Measurements from ENCODE around the gene GGCX. TPM values are rescaled to one million over a fixed set of nuclear protein-coding genes. Genes with fewer than 3 reads are reported as not detected.

The GGCX gene
- total RNA-seq, 1 donor from 2014 or later: 58.2 TPM

- Mint-ChIP-seq H3K27ac (ENCODE audit: unreplicated experiment) (no peak overlapping the region), H3K9me3 (ENCODE audit: unreplicated experiment) (no peaks in the 10 kb centered on the region), H3K4me3 (ENCODE audit: unreplicated experiment) (no peak overlapping the region), H3K27me3 (ENCODE audit: unreplicated experiment) (no peaks in the 10 kb centered on the region), H3K4me1 (ENCODE audit: unreplicated experiment) (peaks cover 27% of the 10 kb centered on the region), H3K36me3 (ENCODE audit: unreplicated experiment) (no peaks in the 10 kb centered on the region)
- DNase-seq (ENCODE audit: extremely low spot score, unreplicated experiment): no peak
- TF ChIP-seq CTCF (IDR thresholded peaks at IDR 0.05): no peak
These were observed 50.1 kb downstream of the GGCX start for GRCh38 chr2:85511008-85511811.

DNA sequence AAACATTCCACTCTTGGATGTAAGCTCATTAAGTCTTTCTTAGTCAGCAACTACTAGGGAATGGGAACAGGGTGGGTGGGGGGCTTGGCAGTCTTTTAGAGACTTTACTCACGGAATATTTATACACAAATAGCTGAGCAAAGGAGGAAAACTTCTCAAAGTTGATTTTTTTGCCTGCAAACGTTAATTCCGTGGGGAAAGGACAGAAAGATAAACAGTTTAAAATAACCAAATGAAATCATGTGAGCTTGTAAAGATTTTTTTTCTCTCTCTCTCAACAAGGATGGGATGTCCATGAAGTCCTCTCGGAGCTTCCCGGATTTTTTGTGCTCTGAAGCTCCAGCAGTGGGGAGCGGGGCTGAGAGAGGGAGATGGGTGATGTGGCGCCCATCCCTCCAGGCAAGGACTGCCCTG is 54.5 kb downstream of the GGCX start:
- Mint-ChIP-seq H3K4me1 (ENCODE audit: unreplicated experiment) (peaks cover 55% of the 10 kb centered on the region), H3K36me3 (ENCODE audit: unreplicated experiment) (no peaks in the 10 kb centered on the region), H3K27ac (ENCODE audit: unreplicated experiment) (peak overlapping the region; percentile 89), H3K9me3 (ENCODE audit: unreplicated experiment) (no peaks in the 10 kb centered on the region), H3K4me3 (ENCODE audit: unreplicated experiment) (peak overlapping the region; percentile 10), H3K27me3 (ENCODE audit: unreplicated experiment) (no peaks in the 10 kb centered on the region)
- no peak for DNase-seq (ENCODE audit: extremely low spot score, unreplicated experiment)
- TF ChIP-seq CTCF (IDR thresholded peaks at IDR 0.05): no peak

- H3K9me3 Mint-ChIP-seq (ENCODE audit: unreplicated experiment): no peaks in the 10 kb centered on the region
- TF ChIP-seq CTCF (IDR thresholded peaks at IDR 0.05): no peak
- H3K4me1 Mint-ChIP-seq (ENCODE audit: unreplicated experiment): peaks cover 44% of the 10 kb centered on the region
- H3K36me3 Mint-ChIP-seq (ENCODE audit: unreplicated experiment): no peaks in the 10 kb centered on the region
- DNase-seq (ENCODE audit: extremely low spot score, unreplicated experiment): no peak
- no peaks in the 10 kb centered on the region for H3K27me3 Mint-ChIP-seq (ENCODE audit: unreplicated experiment)
- H3K27ac Mint-ChIP-seq (ENCODE audit: unreplicated experiment): peak overlapping the region; percentile 92
- no peak overlapping the region for H3K4me3 Mint-ChIP-seq (ENCODE audit: unreplicated experiment)
These were observed 55.6 kb downstream of the GGCX start for GRCh38 chr2:85505551-85506238.

GRCh38 chr2:85504778-85505261 is 56.5 kb downstream of the GGCX start:
- DNase-seq (ENCODE audit: extremely low spot score, unreplicated experiment): no peak
- H3K9me3 Mint-ChIP-seq (ENCODE audit: unreplicated experiment): no peaks in the 10 kb centered on the region
- H3K27me3 Mint-ChIP-seq (ENCODE audit: unreplicated experiment): no peaks in the 10 kb centered on the region
- no peak for TF ChIP-seq CTCF (IDR thresholded peaks at IDR 0.05)
- peaks cover 48% of the 10 kb centered on the region for H3K4me1 Mint-ChIP-seq (ENCODE audit: unreplicated experiment)
- H3K4me3 Mint-ChIP-seq (ENCODE audit: unreplicated experiment): peak overlapping the region; percentile 34
- H3K27ac Mint-ChIP-seq (ENCODE audit: unreplicated experiment): peak overlapping the region; percentile 92
- H3K36me3 Mint-ChIP-seq (ENCODE audit: unreplicated experiment): no peaks in the 10 kb centered on the region

All from osteocyte (in vitro differentiated cells).